Tibial nerve (tissue), 3 donors: ENCODE data around the gene CAMTA1.

Experiments
- POLR2A ChIP-seq, 2 donors: fragments of 450-650 bp; IDR thresholded peaks; one replicate each; pipeline ENCODE4 v1.6.1; 2017; ENCODE audit warnings: antibody characterized with exemption in 2 of 2, mild to moderate bottlenecking in 2 of 2, moderate library complexity in 2 of 2
- TF ChIP-seq, protein P1 (sequence below), 5 experiments: fragments of 200-600 bp in 3 of 5; fragments of 450-650 bp in 2 of 5; sonication (generic) in 3 of 5; IDR thresholded peaks; one replicate each; pipeline ENCODE4 v1.5.1; 2016 to 2019; ENCODE audit warnings: antibody characterized with exemption in 5 of 5, mild to moderate bottlenecking in 3 of 5, moderate library complexity in 2 of 5

DNA sequence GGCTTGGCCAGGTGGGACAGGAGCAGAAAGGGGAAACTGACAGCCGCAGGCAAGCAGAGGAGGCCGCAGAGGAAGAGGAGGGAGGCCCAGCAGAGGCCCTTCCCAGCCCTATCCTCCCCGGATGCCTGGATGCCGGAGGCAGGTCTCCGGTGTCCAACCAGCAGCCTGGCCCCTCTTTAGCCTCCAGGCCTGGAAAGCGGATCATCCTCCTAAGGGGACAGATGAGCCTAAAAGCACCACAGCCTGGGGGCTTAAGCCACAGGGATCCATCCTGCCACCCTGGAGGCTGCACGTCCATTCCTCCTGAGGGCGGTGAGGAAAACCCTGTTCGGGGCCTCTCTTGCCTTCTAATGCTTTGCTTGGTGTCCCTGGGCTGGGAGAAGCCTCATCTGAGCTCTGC lies 651.8 kb downstream of the CAMTA1 start:
- TF ChIP-seq, protein P1, sequence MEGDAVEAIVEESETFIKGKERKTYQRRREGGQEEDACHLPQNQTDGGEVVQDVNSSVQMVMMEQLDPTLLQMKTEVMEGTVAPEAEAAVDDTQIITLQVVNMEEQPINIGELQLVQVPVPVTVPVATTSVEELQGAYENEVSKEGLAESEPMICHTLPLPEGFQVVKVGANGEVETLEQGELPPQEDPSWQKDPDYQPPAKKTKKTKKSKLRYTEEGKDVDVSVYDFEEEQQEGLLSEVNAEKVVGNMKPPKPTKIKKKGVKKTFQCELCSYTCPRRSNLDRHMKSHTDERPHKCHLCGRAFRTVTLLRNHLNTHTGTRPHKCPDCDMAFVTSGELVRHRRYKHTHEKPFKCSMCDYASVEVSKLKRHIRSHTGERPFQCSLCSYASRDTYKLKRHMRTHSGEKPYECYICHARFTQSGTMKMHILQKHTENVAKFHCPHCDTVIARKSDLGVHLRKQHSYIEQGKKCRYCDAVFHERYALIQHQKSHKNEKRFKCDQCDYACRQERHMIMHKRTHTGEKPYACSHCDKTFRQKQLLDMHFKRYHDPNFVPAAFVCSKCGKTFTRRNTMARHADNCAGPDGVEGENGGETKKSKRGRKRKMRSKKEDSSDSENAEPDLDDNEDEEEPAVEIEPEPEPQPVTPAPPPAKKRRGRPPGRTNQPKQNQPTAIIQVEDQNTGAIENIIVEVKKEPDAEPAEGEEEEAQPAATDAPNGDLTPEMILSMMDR (IDR thresholded peaks at IDR 0.05): no peak
- no peak for TF ChIP-seq POLR2A (IDR thresholded peaks at IDR 0.05)
